Smooth muscle cell (in vitro differentiated cells): Measurements from ENCODE around the gene PAN3. TPM values are rescaled to one million over a fixed set of nuclear protein-coding genes. Genes with fewer than 3 reads are reported as not detected.

Experiments used
- DNase-seq: peaks from one replicate; lab custom pipeline; 2025; ENCODE audit not compliant: unreplicated experiment; lab: John Stamatoyannopoulos, UW
- H2AFZ ChIP-seq: fragments of 200-600 bp; sonication (generic); 2 replicates; pipeline ENCODE4 v1.6.0; 2016; ENCODE audit warnings: antibody characterized with exemption, low read depth, mild to moderate bottlenecking
- H3F3A ChIP-seq: fragments of 200-600 bp; sonication (generic); 2 replicates; pipeline ENCODE4 v1.6.0; 2017; ENCODE audit warnings: antibody characterized with exemption, low read depth
- H3K27ac ChIP-seq: fragments of 200-600 bp; sonication (generic); 2 replicates; pipeline ENCODE4 v1.5.1; 2016; ENCODE audit warnings: low read depth, mild to moderate bottlenecking
- H3K27me3 ChIP-seq: fragments of 200-600 bp; sonication (generic); 2 replicates; pipeline ENCODE4 v1.6.1; 2016; ENCODE audit warnings: low read depth, mild to moderate bottlenecking
- H3K36me3 ChIP-seq: fragments of 200-600 bp; sonication (generic); 2 replicates; pipeline ENCODE4 v1.5.1; 2016; ENCODE audit warnings: low read depth
- H3K4me1 ChIP-seq: fragments of 200-600 bp; sonication (generic); 2 replicates; pipeline ENCODE4 v1.5.1; 2016; ENCODE audit warnings: low read depth
- H3K4me2 ChIP-seq: fragments of 200-600 bp; sonication (generic); 2 replicates; pipeline ENCODE4 v1.6.0; 2016; ENCODE audit warnings: mild to moderate bottlenecking
- H3K4me3 ChIP-seq: fragments of 200-600 bp; sonication (generic); 2 replicates; pipeline ENCODE4 v1.5.1; 2016; ENCODE audit warnings: mild to moderate bottlenecking
- H3K79me2 ChIP-seq: fragments of 200-600 bp; sonication (generic); 2 replicates; pipeline ENCODE4 v1.6.0; 2016; ENCODE audit warnings: low read depth, mild to moderate bottlenecking
- H3K9ac ChIP-seq: fragments of 200-600 bp; sonication (generic); 2 replicates; pipeline ENCODE4 v1.6.0; 2016; ENCODE audit warnings: low read depth
- H3K9me3 ChIP-seq: fragments of 200-600 bp; sonication (generic); replicated peaks from 2 replicates; pipeline ENCODE4 v1.5.1; 2016; ENCODE audit warnings: low read depth
- H4K20me1 ChIP-seq: fragments of 200-600 bp; sonication (generic); 2 replicates; pipeline ENCODE4 v1.6.0; 2016; ENCODE audit warnings: low read depth
- WGBS: methylation state at CpG from one replicate; pipeline ENCODE4 v1.1.7; 2016; ENCODE audit warnings: low lambda C conversion rate; 5-methylcytosine and 5-hydroxymethylcytosine counted together
- polyA plus RNA-seq: library from polyadenylated mRNA; unstranded; fragments of >200 nt; fragmentation: Nextera tagmentation; extraction: Ambion mirVana; gene quantifications from 2 replicates; pipeline ENCODE4 v1.2.1, GENCODE V29; 2016
- total RNA-seq: library from RNA; depleted of rRNA; stranded (reverse); fragments of >200 nt; gene quantifications from 2 replicates; pipeline ENCODE4 v1.2.3, GENCODE V29; 2014
- TF ChIP-seq, protein P1 (sequence below): fragments of 200-600 bp; sonication (generic); IDR thresholded peaks from 2 replicates; pipeline ENCODE4 v1.5.1; 2017; ENCODE audit warnings: borderline replicate concordance, mild to moderate bottlenecking, antibody characterized with exemption; ENCODE audit not compliant: insufficient read depth, poor library complexity, severe bottlenecking

The PAN3 gene
- total and polyA plus RNA-seq, 2 experiments from 2014 or later, result 2.9 to 28.2 TPM

DNA sequence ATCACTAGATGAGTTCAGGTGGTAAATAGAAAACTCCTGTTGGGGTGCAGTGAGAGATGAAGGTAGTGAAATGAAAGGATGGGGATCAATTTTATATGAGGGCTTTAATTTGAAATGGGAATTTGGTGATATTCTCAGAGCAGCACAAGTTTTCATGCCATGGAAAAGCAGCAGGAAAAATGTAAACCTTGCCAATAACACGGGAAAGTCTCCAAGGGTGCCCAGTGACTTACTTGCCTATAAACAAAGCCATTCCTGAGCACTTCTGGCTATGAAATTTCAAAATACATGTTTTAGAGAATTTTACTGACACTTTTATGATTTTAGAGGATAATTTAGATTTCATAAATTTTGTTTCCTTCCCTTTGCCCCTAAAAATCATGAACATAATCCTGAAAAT, 21.6 kb upstream of the PAN3 start:
- Histone ChIP-seq H3K36me3 (no peaks in the 10 kb centered on the region), H3K4me3 (no peak overlapping the region), H2AFZ (no peak overlapping the region), H3K9ac (no peak overlapping the region), H3K27me3 (no peaks in the 10 kb centered on the region), H4K20me1 (no peaks in the 10 kb centered on the region), H3K4me2 (no peak overlapping the region), H3K79me2 (no peaks in the 10 kb centered on the region), H3K4me1 (no peaks in the 10 kb centered on the region), H3F3A (no peaks in the 10 kb centered on the region), H3K27ac (no peak overlapping the region), H3K9me3 (no peaks in the 10 kb centered on the region)
- WGBS, result 43% methylated on average over 1 of the region's 1 CpG
- no peak for DNase-seq
- TF ChIP-seq, protein P1, sequence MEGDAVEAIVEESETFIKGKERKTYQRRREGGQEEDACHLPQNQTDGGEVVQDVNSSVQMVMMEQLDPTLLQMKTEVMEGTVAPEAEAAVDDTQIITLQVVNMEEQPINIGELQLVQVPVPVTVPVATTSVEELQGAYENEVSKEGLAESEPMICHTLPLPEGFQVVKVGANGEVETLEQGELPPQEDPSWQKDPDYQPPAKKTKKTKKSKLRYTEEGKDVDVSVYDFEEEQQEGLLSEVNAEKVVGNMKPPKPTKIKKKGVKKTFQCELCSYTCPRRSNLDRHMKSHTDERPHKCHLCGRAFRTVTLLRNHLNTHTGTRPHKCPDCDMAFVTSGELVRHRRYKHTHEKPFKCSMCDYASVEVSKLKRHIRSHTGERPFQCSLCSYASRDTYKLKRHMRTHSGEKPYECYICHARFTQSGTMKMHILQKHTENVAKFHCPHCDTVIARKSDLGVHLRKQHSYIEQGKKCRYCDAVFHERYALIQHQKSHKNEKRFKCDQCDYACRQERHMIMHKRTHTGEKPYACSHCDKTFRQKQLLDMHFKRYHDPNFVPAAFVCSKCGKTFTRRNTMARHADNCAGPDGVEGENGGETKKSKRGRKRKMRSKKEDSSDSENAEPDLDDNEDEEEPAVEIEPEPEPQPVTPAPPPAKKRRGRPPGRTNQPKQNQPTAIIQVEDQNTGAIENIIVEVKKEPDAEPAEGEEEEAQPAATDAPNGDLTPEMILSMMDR, result no peak

DNA sequence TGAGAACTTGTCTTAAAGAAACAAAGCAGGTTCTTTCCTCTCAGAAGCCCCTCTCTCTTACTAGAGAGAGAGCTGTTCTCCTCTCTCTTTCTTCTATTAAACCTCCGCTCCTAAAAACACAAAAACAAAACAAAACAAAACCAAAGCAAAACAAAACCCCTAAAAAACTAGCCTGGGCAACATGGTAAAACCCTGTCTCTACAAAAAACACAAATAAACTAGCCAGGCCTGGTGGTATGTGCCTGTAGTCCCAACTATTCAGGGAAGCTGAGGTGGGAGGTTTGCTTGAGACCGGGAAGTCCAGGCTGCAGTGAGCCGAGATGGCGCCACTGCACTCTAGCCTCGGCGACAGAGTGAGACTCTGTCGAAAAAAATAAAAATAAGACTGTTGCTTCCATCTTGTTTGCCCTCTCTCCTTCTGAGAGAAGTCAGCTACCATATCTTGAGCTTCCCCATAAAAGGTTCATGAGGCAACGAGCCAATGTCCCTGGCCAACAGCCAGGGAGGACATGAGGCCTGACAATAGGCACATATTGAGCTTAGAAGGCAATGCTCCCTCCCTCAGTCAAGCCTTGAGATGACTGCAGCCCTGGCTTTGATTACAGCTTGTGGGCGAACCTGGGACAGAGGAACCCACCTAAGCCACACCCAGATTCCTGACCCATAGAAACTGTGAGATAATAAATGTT, 20.5 kb upstream of the PAN3 start:
- no peak overlapping the region for H3K27ac ChIP-seq
- H3K9me3 ChIP-seq, result no peaks in the 10 kb centered on the region
- no peaks in the 10 kb centered on the region for H3K4me1 ChIP-seq
- H3K79me2 ChIP-seq, result no peaks in the 10 kb centered on the region
- DNase-seq, result no peak
- H4K20me1 ChIP-seq, result no peaks in the 10 kb centered on the region
- H3K36me3 ChIP-seq, result no peaks in the 10 kb centered on the region
- H2AFZ ChIP-seq, result no peak overlapping the region
- WGBS, result 79% methylated on average over 9 of the region's 9 CpGs
- TF ChIP-seq, protein P1, result no peak
- no peaks in the 10 kb centered on the region for H3K27me3 ChIP-seq
- H3F3A ChIP-seq, result no peaks in the 10 kb centered on the region
- no peak overlapping the region for H3K4me2 ChIP-seq
- H3K9ac ChIP-seq, result no peak overlapping the region
- H3K4me3 ChIP-seq, result no peak overlapping the region

DNA sequence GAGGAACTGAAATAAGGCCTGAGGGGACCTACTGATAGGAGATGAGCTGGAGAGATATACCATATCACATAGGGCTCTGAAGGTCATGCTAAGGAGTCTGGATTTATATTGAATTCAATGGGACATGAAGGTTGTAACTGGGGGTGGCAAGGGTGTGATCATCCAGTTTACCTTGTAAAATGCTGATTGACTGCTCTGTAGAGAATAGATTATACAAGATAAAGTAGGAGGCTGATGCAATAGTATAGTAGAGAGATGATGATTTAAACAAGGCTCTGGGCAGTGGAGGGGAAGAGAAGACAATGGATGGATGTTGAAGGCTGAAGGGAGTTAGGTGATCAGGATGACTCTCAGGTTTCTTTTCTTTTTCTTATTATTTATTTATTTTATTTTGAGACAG, 18.0 kb upstream of the PAN3 start:
- Histone ChIP-seq H3K9ac (no peak overlapping the region), H4K20me1 (no peaks in the 10 kb centered on the region), H3K9me3 (no peaks in the 10 kb centered on the region), H3K36me3 (no peaks in the 10 kb centered on the region), H2AFZ (no peak overlapping the region), H3F3A (no peaks in the 10 kb centered on the region), H3K79me2 (no peaks in the 10 kb centered on the region), H3K27ac (no peak overlapping the region), H3K4me1 (no peaks in the 10 kb centered on the region), H3K27me3 (no peaks in the 10 kb centered on the region), H3K4me2 (no peak overlapping the region), H3K4me3 (no peak overlapping the region)
- TF ChIP-seq, protein P1, result no peak
- no peak for DNase-seq

DNA sequence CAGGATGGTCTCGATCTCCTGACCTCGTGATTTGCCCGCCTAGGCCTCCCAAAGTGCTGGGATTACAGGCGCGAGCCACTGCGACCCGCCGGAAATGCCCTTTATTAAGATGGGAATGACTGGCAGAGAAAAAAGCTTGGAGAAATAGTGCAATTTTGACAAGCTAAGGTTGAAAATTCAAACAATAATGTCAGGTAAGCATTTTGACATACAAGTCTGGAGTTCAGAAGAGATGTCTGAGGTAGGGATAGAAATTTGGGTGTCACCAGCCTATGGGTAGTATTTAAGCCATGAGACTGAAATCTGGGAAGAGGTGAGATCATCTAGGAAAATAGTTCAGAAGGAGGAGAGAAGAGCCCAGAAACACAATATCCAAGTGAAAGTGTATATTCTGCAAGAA, 17.1 kb upstream of the PAN3 start:
- WGBS, result 98% methylated on average over 8 of the region's 8 CpGs
- no peaks in the 10 kb centered on the region for H3K4me1 ChIP-seq
- no peaks in the 10 kb centered on the region for H3K79me2 ChIP-seq
- H3K4me3 ChIP-seq, result no peak overlapping the region
- H3K27me3 ChIP-seq, result no peaks in the 10 kb centered on the region
- no peak for DNase-seq
- TF ChIP-seq, protein P1, result no peak
- H3K27ac ChIP-seq, result no peak overlapping the region
- no peaks in the 10 kb centered on the region for H3F3A ChIP-seq
- H4K20me1 ChIP-seq, result no peaks in the 10 kb centered on the region
- no peak overlapping the region for H3K4me2 ChIP-seq
- no peak overlapping the region for H3K9ac ChIP-seq
- H3K9me3 ChIP-seq, result no peaks in the 10 kb centered on the region
- H2AFZ ChIP-seq, result no peak overlapping the region
- H3K36me3 ChIP-seq, result no peaks in the 10 kb centered on the region
